ENCODE measurements around the gene DNER. TPM values are rescaled to one million over a fixed set of nuclear protein-coding genes. Genes with fewer than 3 reads are reported as not detected.

DNER gene
- total and polyA plus RNA-seq, 2 of the 4 experiments (the other 2 are of a cell fraction) = under 0.01 to 0.14 TPM

- no peaks in the 10 kb centered on the region for H3K79me1 ChIP-seq (ENCODE audit: low read depth in 1 of 2, low read length in 2 of 2)
- H3K18ac ChIP-seq (ENCODE audit: low read depth, low read length) = no peak overlapping the region
- no peaks in the 10 kb centered on the region for H4K20me1 ChIP-seq (ENCODE audit: insufficient read depth, low read length)
- no peaks in the 10 kb centered on the region for H3K36me3 ChIP-seq (ENCODE audit: control insufficient read depth, insufficient read depth, low read length)
- ATAC-seq (ENCODE audit: low read depth) = no peak
- H3K23ac ChIP-seq (ENCODE audit: low read depth, low read length) = no peak overlapping the region
- no peak overlapping the region for H2BK5ac ChIP-seq (ENCODE audit: low read depth, low read length, poor library complexity, severe bottlenecking)
- in situ Hi-C loops (cut with MboI; ENCODE audit: low sequenced_read_pairs) = no loop called here
- TF ChIP-seq CEBPB (IDR thresholded peaks at IDR 0.05; ENCODE audit: low read depth, low read length) (no peak), RCOR1 (IDR thresholded peaks at IDR 0.05; ENCODE audit: insufficient replicate concordance, low read length) (no peak)
- H3K9me3 ChIP-seq (ENCODE audit: control insufficient read depth, insufficient read depth, low read length) = peaks cover 6% of the 10 kb centered on the region; the same call in 1 of the 2 replicates
- no peaks in the 10 kb centered on the region for H3K27me3 ChIP-seq (ENCODE audit: control insufficient read depth, insufficient read depth, low read length)
- CTCF ChIA-PET = no interaction called here
- H2AK5ac ChIP-seq (ENCODE audit: low read depth, low read length) = no peak overlapping the region
- H3K27ac ChIP-seq (ENCODE audit: insufficient read depth, low read length) = no peak overlapping the region
- H2AFZ ChIP-seq (replicated peaks; ENCODE audit: low read length, poor library complexity) = no peak overlapping the region
- no peaks in the 10 kb centered on the region for H3K4me1 ChIP-seq (ENCODE audit: control insufficient read depth, insufficient read depth, low read length)
- no peak overlapping the region for H4K91ac ChIP-seq (ENCODE audit: insufficient read depth, low read depth, low read length)
- no peak overlapping the region for H2BK15ac ChIP-seq (ENCODE audit: low read depth, low read length)
- no peak overlapping the region for H3K56ac ChIP-seq (ENCODE audit: extremely low read depth, insufficient read depth, low read length)
- H3K9me1 ChIP-seq (ENCODE audit: insufficient read depth, low read length) = no peaks in the 10 kb centered on the region
- H3K14ac ChIP-seq (replicated peaks; ENCODE audit: low read depth, low read length) = no peak overlapping the region
- POLR2A ChIA-PET (ENCODE audit: unreplicated experiment) = no interaction called here
- no peak overlapping the region for H4K5ac ChIP-seq (ENCODE audit: low read depth, low read length)
- H2AK9ac ChIP-seq (replicated peaks; ENCODE audit: low read depth, low read length, poor library complexity) = no peak overlapping the region
- H2BK120ac ChIP-seq (ENCODE audit: low read depth, low read length) = no peak overlapping the region
- no peak overlapping the region for H3K4me3 ChIP-seq (ENCODE audit: insufficient read depth, low read depth, low read length)
- dilution Hi-C loops (cut with HindIII; ENCODE audit: low sequenced_read_pairs, unreplicated experiment) = no loop called here
- intact Hi-C loops (cut with micrococcal nuclease) = no loop called here
- BruUV-seq (replicated peaks) = no TSS peak
- WGBS, 2 experiments (ENCODE audit: extremely low coverage in 2 of 2, insufficient read length in 1 of 2) = no CpG with 5 or more reads among the region's 5 CpGs
- no peak overlapping the region for H4K8ac ChIP-seq (ENCODE audit: low read depth in 2 of 2, low read length in 2 of 2)
- no peak overlapping the region for H3K4me2 ChIP-seq (ENCODE audit: low read depth, low read length)
- DNase-seq = no peak
- no peak overlapping the region for H2BK20ac ChIP-seq (ENCODE audit: low read depth, low read length)
- H3K9ac ChIP-seq (ENCODE audit: low read depth, low read length) = no peak overlapping the region
- H3K4ac ChIP-seq (ENCODE audit: low read depth, low read length) = no peak overlapping the region
Observed at GRCh38 chr2:229363185-229363814, 351.1 kb downstream of the DNER start.

All from IMR-90 (cell line).